Measurements from ENCODE around the gene ADGRG6. TPM values are rescaled to one million over a fixed set of nuclear protein-coding genes. Genes with fewer than 3 reads are reported as not detected.

Gene ADGRG6
- polyA plus RNA-seq, 1 of the 3 experiments (the other 2 are of a cell fraction) = 61.5 TPM

DNA sequence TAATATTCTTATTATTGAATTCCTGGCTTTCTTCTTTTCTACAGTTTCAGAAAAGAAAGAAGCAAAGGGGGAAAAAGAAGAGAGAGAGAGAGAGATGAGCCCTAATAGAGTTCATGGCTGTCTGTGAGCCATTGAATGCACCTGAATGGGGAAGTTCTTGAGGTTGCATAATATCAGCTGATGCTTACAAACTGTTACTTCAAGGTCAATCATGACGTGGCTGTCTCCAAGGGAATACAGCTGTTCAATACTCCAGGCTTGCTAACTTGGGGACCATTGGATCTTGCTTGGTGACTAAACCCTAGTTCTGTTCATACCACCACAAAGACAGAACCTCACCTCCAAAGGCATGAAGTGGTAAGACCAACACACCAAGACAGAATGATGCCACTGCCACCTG, 180.4 kb downstream of the ADGRG6 start:
- Histone ChIP-seq H2AFZ (ENCODE audit: low read depth) (no peak overlapping the region), H3K27me3 (ENCODE audit: insufficient read depth) (no peaks in the 10 kb centered on the region), H3K4me1 (ENCODE audit: control insufficient read depth in 1 of 2, insufficient read depth in 2 of 2, low read depth in 1 of 2, low read length in 1 of 2) (no peaks in the 10 kb centered on the region), H3K9me2 (no peaks in the 10 kb centered on the region), H3K27ac (ENCODE audit: low read depth in 2 of 2, low read length in 1 of 2) (no peak overlapping the region), H3K4me2 (no peak overlapping the region), H3K36me3 (replicated peaks in 1 of 2; ENCODE audit: control insufficient read depth in 1 of 2, insufficient read depth in 2 of 2, low read length in 1 of 2) (no peaks in the 10 kb centered on the region), H3K9me3 (no peaks in the 10 kb centered on the region), H3K79me2 (ENCODE audit: insufficient read depth) (no peaks in the 10 kb centered on the region), H3K4me3 (ENCODE audit: low read depth in 2 of 2, low read length in 1 of 2) (no peak overlapping the region), H4K20me1 (ENCODE audit: insufficient read depth) (no peaks in the 10 kb centered on the region), H3K9ac (no peak overlapping the region), H3F3A (replicated peaks; ENCODE audit: insufficient read depth) (no peaks in the 10 kb centered on the region)
- ChIA-PET CTCF (interaction anchor here (3.4 kb wide), 1 partner anchor 8 kb away, joined by 30 read pairs; no protein-coding TSS in a partner anchor), POLR2A (no interaction called here)
- DNase-seq = no peak
- TF ChIP-seq RXRA (IDR thresholded peaks at IDR 0.05; ENCODE audit: borderline replicate concordance, low read depth) (no peak), ELF1 (IDR thresholded peaks at IDR 0.05) (no peak), YY1 (IDR thresholded peaks at IDR 0.05; ENCODE audit: low read depth) (no peak), JUND (IDR thresholded peaks at IDR 0.05) (no peak), RAD21 (IDR thresholded peaks at IDR 0.05; ENCODE audit: low read length) (no peak), GATA2 (CRISPR knock-in tag; IDR thresholded peaks at IDR 0.05) (no peak)
- TF ChIP-seq, protein P1, sequence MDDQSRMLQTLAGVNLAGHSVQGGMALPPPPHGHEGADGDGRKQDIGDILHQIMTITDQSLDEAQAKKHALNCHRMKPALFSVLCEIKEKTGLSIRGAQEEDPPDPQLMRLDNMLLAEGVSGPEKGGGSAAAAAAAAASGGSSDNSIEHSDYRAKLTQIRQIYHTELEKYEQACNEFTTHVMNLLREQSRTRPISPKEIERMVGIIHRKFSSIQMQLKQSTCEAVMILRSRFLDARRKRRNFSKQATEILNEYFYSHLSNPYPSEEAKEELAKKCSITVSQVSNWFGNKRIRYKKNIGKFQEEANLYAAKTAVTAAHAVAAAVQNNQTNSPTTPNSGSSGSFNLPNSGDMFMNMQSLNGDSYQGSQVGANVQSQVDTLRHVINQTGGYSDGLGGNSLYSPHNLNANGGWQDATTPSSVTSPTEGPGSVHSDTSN (IDR thresholded peaks at IDR 0.05) = no peak
- TF ChIP-seq, protein P2, sequence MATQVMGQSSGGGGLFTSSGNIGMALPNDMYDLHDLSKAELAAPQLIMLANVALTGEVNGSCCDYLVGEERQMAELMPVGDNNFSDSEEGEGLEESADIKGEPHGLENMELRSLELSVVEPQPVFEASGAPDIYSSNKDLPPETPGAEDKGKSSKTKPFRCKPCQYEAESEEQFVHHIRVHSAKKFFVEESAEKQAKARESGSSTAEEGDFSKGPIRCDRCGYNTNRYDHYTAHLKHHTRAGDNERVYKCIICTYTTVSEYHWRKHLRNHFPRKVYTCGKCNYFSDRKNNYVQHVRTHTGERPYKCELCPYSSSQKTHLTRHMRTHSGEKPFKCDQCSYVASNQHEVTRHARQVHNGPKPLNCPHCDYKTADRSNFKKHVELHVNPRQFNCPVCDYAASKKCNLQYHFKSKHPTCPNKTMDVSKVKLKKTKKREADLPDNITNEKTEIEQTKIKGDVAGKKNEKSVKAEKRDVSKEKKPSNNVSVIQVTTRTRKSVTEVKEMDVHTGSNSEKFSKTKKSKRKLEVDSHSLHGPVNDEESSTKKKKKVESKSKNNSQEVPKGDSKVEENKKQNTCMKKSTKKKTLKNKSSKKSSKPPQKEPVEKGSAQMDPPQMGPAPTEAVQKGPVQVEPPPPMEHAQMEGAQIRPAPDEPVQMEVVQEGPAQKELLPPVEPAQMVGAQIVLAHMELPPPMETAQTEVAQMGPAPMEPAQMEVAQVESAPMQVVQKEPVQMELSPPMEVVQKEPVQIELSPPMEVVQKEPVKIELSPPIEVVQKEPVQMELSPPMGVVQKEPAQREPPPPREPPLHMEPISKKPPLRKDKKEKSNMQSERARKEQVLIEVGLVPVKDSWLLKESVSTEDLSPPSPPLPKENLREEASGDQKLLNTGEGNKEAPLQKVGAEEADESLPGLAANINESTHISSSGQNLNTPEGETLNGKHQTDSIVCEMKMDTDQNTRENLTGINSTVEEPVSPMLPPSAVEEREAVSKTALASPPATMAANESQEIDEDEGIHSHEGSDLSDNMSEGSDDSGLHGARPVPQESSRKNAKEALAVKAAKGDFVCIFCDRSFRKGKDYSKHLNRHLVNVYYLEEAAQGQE (IDR thresholded peaks at IDR 0.05; ENCODE audit: low read depth, low read length) = no peak
- 27% methylated on average over 1 of the region's 1 CpG for WGBS (ENCODE audit: low lambda C conversion rate)

DNA sequence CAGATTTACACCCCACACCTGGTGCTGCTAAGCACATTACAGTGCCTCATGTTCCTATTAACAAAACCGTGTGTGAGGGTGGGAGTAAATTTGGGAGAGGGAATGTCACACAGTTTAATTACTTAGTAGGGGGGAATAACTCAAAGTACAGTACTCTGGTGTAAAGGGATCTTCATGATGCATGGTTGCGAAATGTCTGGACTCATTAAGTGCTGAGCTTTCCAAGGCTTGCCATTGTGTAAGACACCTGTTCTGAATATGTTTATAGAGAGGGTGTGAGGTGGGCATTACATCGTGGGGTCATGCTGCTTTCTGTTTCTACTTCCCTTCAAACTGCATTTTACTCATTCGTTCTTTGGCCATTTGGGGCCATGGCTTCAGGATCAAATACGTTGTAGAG, 181.2 kb downstream of the ADGRG6 start:
- Histone ChIP-seq H3K9me2 (no peaks in the 10 kb centered on the region), H3K9me3 (no peaks in the 10 kb centered on the region), H2AFZ (ENCODE audit: low read depth) (no peak overlapping the region), H4K20me1 (ENCODE audit: insufficient read depth) (no peaks in the 10 kb centered on the region), H3K4me1 (ENCODE audit: control insufficient read depth in 1 of 2, insufficient read depth in 2 of 2, low read depth in 1 of 2, low read length in 1 of 2) (no peaks in the 10 kb centered on the region), H3K4me3 (ENCODE audit: low read depth in 2 of 2, low read length in 1 of 2) (no peak overlapping the region), H3K4me2 (no peak overlapping the region), H3K27ac (ENCODE audit: low read depth in 2 of 2, low read length in 1 of 2) (no peak overlapping the region), H3F3A (replicated peaks; ENCODE audit: insufficient read depth) (no peaks in the 10 kb centered on the region), H3K36me3 (replicated peaks in 1 of 2; ENCODE audit: control insufficient read depth in 1 of 2, insufficient read depth in 2 of 2, low read length in 1 of 2) (no peaks in the 10 kb centered on the region), H3K9ac (no peak overlapping the region), H3K27me3 (ENCODE audit: insufficient read depth) (no peaks in the 10 kb centered on the region), H3K79me2 (ENCODE audit: insufficient read depth) (no peaks in the 10 kb centered on the region)
- POLR2A ChIA-PET = no interaction called here
- TF ChIP-seq, protein P3, sequence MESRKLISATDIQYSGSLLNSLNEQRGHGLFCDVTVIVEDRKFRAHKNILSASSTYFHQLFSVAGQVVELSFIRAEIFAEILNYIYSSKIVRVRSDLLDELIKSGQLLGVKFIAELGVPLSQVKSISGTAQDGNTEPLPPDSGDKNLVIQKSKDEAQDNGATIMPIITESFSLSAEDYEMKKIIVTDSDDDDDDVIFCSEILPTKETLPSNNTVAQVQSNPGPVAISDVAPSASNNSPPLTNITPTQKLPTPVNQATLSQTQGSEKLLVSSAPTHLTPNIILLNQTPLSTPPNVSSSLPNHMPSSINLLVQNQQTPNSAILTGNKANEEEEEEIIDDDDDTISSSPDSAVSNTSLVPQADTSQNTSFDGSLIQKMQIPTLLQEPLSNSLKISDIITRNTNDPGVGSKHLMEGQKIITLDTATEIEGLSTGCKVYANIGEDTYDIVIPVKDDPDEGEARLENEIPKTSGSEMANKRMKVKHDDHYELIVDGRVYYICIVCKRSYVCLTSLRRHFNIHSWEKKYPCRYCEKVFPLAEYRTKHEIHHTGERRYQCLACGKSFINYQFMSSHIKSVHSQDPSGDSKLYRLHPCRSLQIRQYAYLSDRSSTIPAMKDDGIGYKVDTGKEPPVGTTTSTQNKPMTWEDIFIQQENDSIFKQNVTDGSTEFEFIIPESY (IDR thresholded peaks at IDR 0.05; ENCODE audit: borderline replicate concordance, low read depth) = no peak
- DNase-seq = no peak
- 53% methylated on average over 5 of the region's 5 CpGs for WGBS (ENCODE audit: low lambda C conversion rate)
- CTCF ChIA-PET = interaction anchor here (1.1 to 3.4 kb wide), 2 partner anchors 8 to 997 kb away, joined by 3 to 30 read pairs; no protein-coding TSS in a partner anchor
